Upper lobe of left lung (tissue), 6 donors: ENCODE measurements around the gene EXOC4. TPM values are rescaled to one million over a fixed set of nuclear protein-coding genes. Genes with fewer than 3 reads are reported as not detected.
"Not testable (repeated sequence)": the region's sequence is repeated elsewhere in the genome, so short reads cannot be mapped to it uniquely, and the experiment has no call there.

Experiments
- ATAC-seq, 2 donors: fragments of 200-7000 bp; cut with Tn5 transposase; one replicate each; pipeline ENCODE4 v1.9.1; 2022; ENCODE audit warnings: mild to moderate bottlenecking in 2 of 2, moderate library complexity in 2 of 2; ENCODE audit not compliant: low FRiP score in 2 of 2
- DNase-seq, 2 donors: peaks; one replicate each; pipeline ENCODE4 v3.0.0-alpha.2; 2019 to 2020
- H3K27ac ChIP-seq, 4 donors: fragments of 200-600 bp; sonication (generic); one replicate each; pipeline ENCODE4 v1.5.1; 2016 to 2019
- H3K27me3 ChIP-seq, 4 donors: fragments of 200-600 bp; sonication (generic); one replicate each; pipeline ENCODE4 v1.5.1; 2017 to 2019
- H3K36me3 ChIP-seq, 4 donors: fragments of 200-600 bp; sonication (generic); one replicate each; pipeline ENCODE4 v1.5.1; 2016 to 2019
- H3K4me1 ChIP-seq, 4 donors: fragments of 200-600 bp; sonication (generic); one replicate each; pipeline ENCODE4 v1.5.1; 2018 to 2019
- H3K4me3 ChIP-seq, 4 donors: fragments of 200-600 bp; sonication (generic); one replicate each; pipeline ENCODE4 v1.5.1; 2017 to 2019; ENCODE audit warnings: mild to moderate bottlenecking in 2 of 4, moderate library complexity in 1 of 4
- H3K9me3 ChIP-seq, 4 donors: fragments of 200-600 bp; sonication (generic); one replicate each; pipeline ENCODE4 v1.5.1; 2018 to 2019
- CTCF ChIP-seq, 6 experiments: fragments of 450-650 bp in 4 of 6; fragments of 200-600 bp in 2 of 6; sonication (generic) in 2 of 6; IDR thresholded peaks; one replicate each; pipeline ENCODE4 v1.5.1; 2016 to 2019; ENCODE audit warnings: antibody characterized with exemption in 6 of 6
- EP300 ChIP-seq, 4 donors: sonication (generic); formaldehyde crosslinking; IDR thresholded peaks; one replicate each; pipeline ENCODE4 v1.5.1; 2017; ENCODE audit warnings: antibody characterized with exemption in 4 of 4, control low read depth in 2 of 4
- POLR2A ChIP-seq, 4 donors: fragments of 450-650 bp; IDR thresholded peaks; one replicate each; pipeline ENCODE4 v1.5.1; 2016 to 2017; ENCODE audit warnings: antibody characterized with exemption in 4 of 4, mild to moderate bottlenecking in 2 of 4
- POLR2AphosphoS5 ChIP-seq, 2 donors: sonication (generic); formaldehyde crosslinking; IDR thresholded peaks; one replicate each; pipeline ENCODE4 v1.5.1; 2017; ENCODE audit warnings: antibody characterized with exemption in 2 of 2
- WGBS, 2 donors: methylation state at CpG; one replicate each; pipeline ENCODE4 v1.1.5; 2017 to 2018; 5-methylcytosine and 5-hydroxymethylcytosine counted together
- total RNA-seq, 6 donors: library from RNA; depleted of rRNA in 4 of 6; stranded (reverse); fragments of >200 nt in 4 of 6; gene quantifications; one replicate each; pipeline versions ENCODE4 v1.1.0 to v1.2.1, GENCODE V29; 2016 to 2021
- donor health status: DM: no; HTN: no; CAD: no; lungs with moderate emphysema.
- donor health status: DM: no; HTN: yes; CAD: no; lungs with severe emphysema.

EXOC4 gene
- total RNA-seq, 6 donors from 2014 or later, result 56.3 to 325 (median 99.4) TPM

- no peaks in the 10 kb centered on the region for H3K9me3 ChIP-seq
Measured at GRCh38 chr7:133635541-133635940, 382.7 kb downstream of the EXOC4 start.

GRCh38 chr7:133638857-133639256 is 386.0 kb downstream of the EXOC4 start:
- no peak overlapping the region for H3K4me3 ChIP-seq
- no peak overlapping the region for H3K27ac ChIP-seq
- H3K36me3 ChIP-seq, result no peaks in the 10 kb centered on the region
- DNase-seq (no peak), ATAC-seq (no peak)
- H3K27me3 ChIP-seq, result no peaks in the 10 kb centered on the region
- WGBS, 2 donors, result 91 to 94% methylated on average over 5 of the region's 5 CpGs
- H3K9me3 ChIP-seq, result no peaks in the 10 kb centered on the region
- TF ChIP-seq POLR2A (IDR thresholded peaks at IDR 0.05), result no peak
- H3K4me1 ChIP-seq, result no peaks in the 10 kb centered on the region

More at GRCh38 chr7:133635541-133635940, 382.7 kb downstream of the EXOC4 start:
- 95% methylated on average over 1 of the region's 1 CpG; no CpG with 5 or more reads in 1 of the 2 donors for WGBS, 2 donors
- H3K27me3 ChIP-seq, result no peaks in the 10 kb centered on the region
- ATAC-seq, result no peak
- H3K4me1 ChIP-seq, result peaks cover 0 to 5% (median 0%) of the 10 kb centered on the region in 4 donors
- H3K4me3 ChIP-seq, result no peak overlapping the region
- H3K36me3 ChIP-seq, result peaks cover 0 to 2% (median 0%) of the 10 kb centered on the region in 4 donors
- TF ChIP-seq POLR2A (IDR thresholded peaks at IDR 0.05) (no peak), CTCF (IDR thresholded peaks at IDR 0.05) (no peak), EP300 (IDR thresholded peaks at IDR 0.05) (no peak), POLR2AphosphoS5 (IDR thresholded peaks at IDR 0.05) (no peak)
- no peak overlapping the region for H3K27ac ChIP-seq
- DNase-seq, result no peak

- Histone ChIP-seq H3K27me3 (no peaks in the 10 kb centered on the region), H3K4me3 (no peak overlapping the region), H3K9me3 (no peaks in the 10 kb centered on the region), H3K4me1 (peaks cover 2 to 9% (median 5%) of the 10 kb centered on the region in 4 donors), H3K36me3 (no peaks in the 10 kb centered on the region), H3K27ac (no peak overlapping the region)
- DNase-seq, result no peak
- WGBS, 2 donors, result 95 to 96% methylated on average over 2 of the region's 2 CpGs
- no peak for ATAC-seq
- no peak for TF ChIP-seq POLR2AphosphoS5 (IDR thresholded peaks at IDR 0.05)
- TF ChIP-seq POLR2A (IDR thresholded peaks at IDR 0.05), result no peak
- no peak for TF ChIP-seq CTCF (IDR thresholded peaks at IDR 0.05)
- no peak for TF ChIP-seq EP300 (IDR thresholded peaks at IDR 0.05)
Measured at GRCh38 chr7:133641436-133641835, 388.6 kb downstream of the EXOC4 start.

- WGBS, 2 donors, result 88 to 98% methylated on average over 2 of the region's 2 CpGs
- Histone ChIP-seq H3K27me3 (no peaks in the 10 kb centered on the region), H3K27ac (no peak overlapping the region), H3K9me3 (no peaks in the 10 kb centered on the region), H3K4me3 (no peak overlapping the region), H3K4me1 (peaks cover 2 to 14% (median 9%) of the 10 kb centered on the region in 4 donors), H3K36me3 (no peaks in the 10 kb centered on the region)
- ATAC-seq (no peak), DNase-seq (no peak)
- no peak for TF ChIP-seq POLR2A (IDR thresholded peaks at IDR 0.05)
- TF ChIP-seq CTCF (IDR thresholded peaks at IDR 0.05), result no peak
- no peak for TF ChIP-seq POLR2AphosphoS5 (IDR thresholded peaks at IDR 0.05)
- TF ChIP-seq EP300 (IDR thresholded peaks at IDR 0.05), result no peak
Measured at GRCh38 chr7:133642907-133643306, 390.0 kb downstream of the EXOC4 start.

- not testable (repeated sequence) for ATAC-seq, H3K36me3 ChIP-seq, H3K4me3 ChIP-seq, H3K9me3 ChIP-seq, H3K27me3 ChIP-seq, DNase-seq, H3K27ac ChIP-seq
- 90 to 95% methylated on average over 5 of the region's 5 CpGs for WGBS, 2 donors
- peaks cover 2 to 14% (median 9%) of the 10 kb centered on the region in 4 donors for H3K4me1 ChIP-seq
Measured at GRCh38 chr7:133643652-133644051, 390.8 kb downstream of the EXOC4 start.

- Histone ChIP-seq H3K4me1 (peaks cover 5 to 21% (median 10%) of the 10 kb centered on the region in 4 donors), H3K27me3 (no peaks in the 10 kb centered on the region), H3K27ac (no peak overlapping the region), H3K36me3 (no peaks in the 10 kb centered on the region), H3K9me3 (no peaks in the 10 kb centered on the region), H3K4me3 (no peak overlapping the region)
- 9 to 28% methylated on average over 2 of the region's 2 CpGs for WGBS, 2 donors
- TF ChIP-seq CTCF (IDR thresholded peaks at IDR 0.05), result no peak
- no peak for TF ChIP-seq POLR2AphosphoS5 (IDR thresholded peaks at IDR 0.05)
- no peak for TF ChIP-seq POLR2A (IDR thresholded peaks at IDR 0.05)
- no peak for TF ChIP-seq EP300 (IDR thresholded peaks at IDR 0.05)
- ATAC-seq, result no peak
- no peak for DNase-seq
Measured at GRCh38 chr7:133645884-133646391, 393.1 kb downstream of the EXOC4 start.
